ENCODE measurements around the gene AMN1.

The AMN1 gene

GRCh38 chr12:31627456-31628054 is 101.3 kb downstream of the AMN1 start:
- no peak for DNase-seq

GRCh38 chr12:31626270-31626995 is 102.4 kb downstream of the AMN1 start:
- DNase-seq = no peak

GRCh38 chr12:31622038-31622437 is 106.8 kb downstream of the AMN1 start:
- no peak for DNase-seq

Data from hematopoietic multipotent progenitor cell treated with erythropoietin and hydrocortisone succinate and interleukin-3 and kit ligand, for 6 days (in vitro differentiated cells).